Kidney capillary endothelial cell (primary cell): ENCODE measurements around the gene FOXO3.
"Not testable (repeated sequence)": the region's sequence is repeated elsewhere in the genome, so short reads cannot be mapped to it uniquely, and the experiment has no call there.

Experiments
- DNase-seq: peaks from one replicate; pipeline ENCODE4 v3.0.0-alpha.2; 2018; ENCODE audit warnings: low spot score

Gene FOXO3

DNA sequence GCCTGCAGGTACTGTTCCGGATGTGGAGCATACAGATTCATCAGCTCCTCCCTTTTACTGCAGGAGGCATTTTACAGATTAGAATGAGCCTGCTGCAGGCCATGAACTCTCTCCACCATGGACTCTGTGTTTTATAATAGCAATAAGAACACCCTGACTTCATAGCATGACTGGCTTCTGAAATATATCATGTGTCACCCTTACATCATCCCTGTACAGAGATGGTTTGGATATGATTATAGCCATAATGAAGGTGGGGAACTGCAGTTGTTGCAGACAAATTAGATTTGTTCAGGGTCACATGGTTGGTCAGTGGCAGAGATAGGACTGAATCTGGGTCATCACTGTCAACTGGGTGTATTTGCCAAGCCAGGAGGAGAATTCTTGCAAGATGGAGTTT lies 100.7 kb downstream of the FOXO3 start:
- no peak for DNase-seq

DNA sequence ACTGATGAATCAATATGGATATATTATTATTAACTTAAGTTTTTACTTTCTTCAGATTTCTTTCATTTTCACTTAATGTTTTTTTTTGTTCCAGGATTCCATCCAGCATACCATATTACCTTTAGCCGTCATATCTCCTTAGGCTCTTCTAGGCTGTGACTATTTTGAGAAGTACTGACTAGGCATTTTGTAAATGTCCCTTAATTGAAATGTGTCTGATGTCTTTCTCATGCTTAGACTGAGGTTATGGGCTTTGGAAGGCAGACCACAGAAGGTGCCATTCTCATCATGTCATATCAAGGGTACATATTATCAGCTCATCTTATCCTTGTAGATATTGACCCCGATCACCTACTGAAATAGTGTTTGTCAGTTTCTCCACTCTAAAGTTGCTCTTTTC lies 101.3 kb downstream of the FOXO3 start:
- DNase-seq, result no peak

DNA sequence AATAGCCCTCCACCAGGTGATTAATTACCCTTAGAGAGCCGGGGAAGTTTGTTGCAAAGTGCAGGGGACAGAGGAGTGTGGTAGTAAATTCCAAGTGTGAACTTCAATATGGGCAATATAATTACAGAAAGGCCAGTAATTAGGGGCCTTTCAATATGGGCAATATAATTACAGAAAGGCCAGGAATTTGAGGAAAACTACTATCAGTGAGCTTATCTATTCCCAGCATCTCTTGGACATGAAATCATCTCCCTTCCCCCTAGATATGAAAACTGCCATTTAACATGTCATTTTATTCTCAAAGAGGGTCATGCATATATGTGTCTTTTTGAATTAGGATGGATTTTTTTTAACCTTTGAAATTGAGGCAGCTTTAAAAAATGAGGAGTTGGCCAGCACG lies 102.0 kb downstream of the FOXO3 start:
- no peak for DNase-seq

DNA sequence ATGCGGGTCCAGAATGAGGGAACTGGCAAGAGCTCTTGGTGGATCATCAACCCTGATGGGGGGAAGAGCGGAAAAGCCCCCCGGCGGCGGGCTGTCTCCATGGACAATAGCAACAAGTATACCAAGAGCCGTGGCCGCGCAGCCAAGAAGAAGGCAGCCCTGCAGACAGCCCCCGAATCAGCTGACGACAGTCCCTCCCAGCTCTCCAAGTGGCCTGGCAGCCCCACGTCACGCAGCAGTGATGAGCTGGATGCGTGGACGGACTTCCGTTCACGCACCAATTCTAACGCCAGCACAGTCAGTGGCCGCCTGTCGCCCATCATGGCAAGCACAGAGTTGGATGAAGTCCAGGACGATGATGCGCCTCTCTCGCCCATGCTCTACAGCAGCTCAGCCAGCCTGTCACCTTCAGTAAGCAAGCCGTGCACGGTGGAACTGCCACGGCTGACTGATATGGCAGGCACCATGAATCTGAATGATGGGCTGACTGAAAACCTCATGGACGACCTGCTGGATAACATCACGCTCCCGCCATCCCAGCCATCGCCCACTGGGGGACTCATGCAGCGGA lies 102.9 kb downstream of the FOXO3 start:
- DNase-seq, result not testable (repeated sequence)

DNA sequence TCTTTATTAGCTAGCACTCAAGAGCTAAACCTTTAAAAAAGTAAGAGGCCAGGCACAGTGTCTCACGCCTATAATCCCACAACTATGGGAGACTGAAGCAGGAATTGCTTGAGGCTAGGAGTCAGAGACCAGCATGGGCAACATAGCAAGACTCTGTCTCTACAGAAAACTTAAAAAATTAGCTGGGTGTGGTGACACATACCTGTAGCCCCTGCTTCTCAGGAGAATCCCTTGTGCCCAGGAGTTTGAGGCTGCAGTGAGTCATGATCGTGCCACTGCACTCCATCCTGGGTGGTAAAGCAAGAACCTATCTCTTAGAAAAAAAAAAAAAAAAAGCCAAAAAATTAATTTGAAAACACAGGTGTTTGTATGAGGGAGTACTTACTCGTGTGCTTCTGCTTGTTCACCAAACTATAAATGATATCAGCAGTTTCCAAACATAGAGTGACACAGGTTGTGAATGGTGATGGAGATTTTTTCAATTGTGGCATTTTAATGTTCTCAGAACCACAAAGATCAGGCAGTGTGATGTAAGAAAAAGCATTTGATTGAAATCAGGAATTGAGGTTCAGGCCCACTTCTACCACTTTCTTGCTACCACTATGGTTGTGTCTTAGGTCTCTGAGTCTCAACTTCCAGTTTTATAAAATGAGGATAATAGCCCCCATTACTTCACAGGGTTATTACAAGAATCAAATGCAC lies 104.9 kb downstream of the FOXO3 start:
- no peak for DNase-seq

DNA sequence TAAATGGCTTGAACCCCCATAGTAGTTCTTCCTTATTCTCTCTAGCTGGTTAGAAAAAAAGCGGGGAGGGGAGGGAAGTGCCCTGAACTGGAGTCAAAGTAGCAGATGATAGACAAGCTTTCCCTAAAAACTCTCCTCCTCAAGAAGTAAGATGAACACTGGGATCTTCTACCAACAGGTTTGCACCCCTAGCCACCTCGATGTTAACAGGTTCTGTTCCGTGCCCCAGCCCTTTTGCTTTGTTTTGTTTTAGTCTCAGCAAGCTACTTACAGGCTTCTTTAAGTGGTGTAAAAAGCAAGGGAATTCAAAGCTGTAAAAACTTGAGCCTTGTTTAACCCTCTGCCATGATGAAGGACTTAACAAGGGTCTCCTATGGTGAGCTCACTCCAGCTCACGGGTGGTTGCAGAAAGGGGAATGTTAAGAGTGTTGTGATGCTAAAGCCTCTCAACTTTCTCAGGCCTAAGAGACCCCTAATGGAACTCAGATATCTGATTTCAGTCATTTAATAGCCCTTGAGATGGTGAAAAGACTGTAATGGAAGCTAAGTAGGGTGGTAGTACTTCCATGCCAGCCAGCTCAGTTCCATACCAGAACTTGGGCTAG lies 106.0 kb downstream of the FOXO3 start:
- no peak for DNase-seq

GRCh38 chr6:108667993-108668392 lies 107.3 kb downstream of the FOXO3 start:
- no peak for DNase-seq

- no peak for DNase-seq
Observed at GRCh38 chr6:108669673-108670072, 109.0 kb downstream of the FOXO3 start.

DNA sequence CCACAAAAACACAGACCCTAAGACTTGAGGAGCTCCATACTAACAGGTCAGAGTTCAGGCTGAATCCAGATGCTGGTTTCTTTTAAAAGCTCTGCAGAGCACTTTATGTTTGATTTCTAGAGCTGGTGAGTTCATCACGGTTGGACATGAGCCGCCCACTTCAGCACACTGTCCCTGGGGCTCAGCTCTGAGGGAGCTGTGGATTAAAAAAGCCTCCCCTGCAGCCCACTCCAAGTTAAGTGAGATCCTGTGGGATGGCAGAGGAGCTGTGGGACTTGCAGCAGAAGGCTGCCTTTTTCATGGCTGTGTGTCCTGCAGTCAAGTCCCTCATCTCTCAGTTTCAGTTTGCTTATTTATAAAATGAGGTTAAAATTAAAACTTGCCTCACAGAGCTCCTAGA lies 110.5 kb downstream of the FOXO3 start:
- no peak for DNase-seq

DNA sequence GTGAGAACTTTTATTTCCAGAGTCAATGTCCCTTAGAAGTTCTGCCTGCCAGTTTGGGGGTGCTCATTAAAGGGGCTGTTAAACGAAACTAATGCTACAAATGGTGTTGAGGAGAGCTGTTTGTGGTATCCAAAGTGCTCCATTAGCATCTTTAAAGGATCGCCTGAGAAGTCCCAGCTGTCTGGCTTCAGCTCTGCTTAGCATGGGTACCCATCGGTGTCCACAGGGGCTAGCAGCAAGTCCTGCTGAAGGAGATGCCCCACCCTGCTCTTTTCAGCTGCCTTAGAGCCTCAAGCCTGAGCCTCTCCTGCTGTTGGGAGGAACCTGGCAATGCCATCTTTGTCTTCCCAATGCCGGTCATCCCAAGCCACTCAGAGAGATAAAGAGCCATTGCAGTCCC lies 111.1 kb downstream of the FOXO3 start:
- DNase-seq, result no peak

DNA sequence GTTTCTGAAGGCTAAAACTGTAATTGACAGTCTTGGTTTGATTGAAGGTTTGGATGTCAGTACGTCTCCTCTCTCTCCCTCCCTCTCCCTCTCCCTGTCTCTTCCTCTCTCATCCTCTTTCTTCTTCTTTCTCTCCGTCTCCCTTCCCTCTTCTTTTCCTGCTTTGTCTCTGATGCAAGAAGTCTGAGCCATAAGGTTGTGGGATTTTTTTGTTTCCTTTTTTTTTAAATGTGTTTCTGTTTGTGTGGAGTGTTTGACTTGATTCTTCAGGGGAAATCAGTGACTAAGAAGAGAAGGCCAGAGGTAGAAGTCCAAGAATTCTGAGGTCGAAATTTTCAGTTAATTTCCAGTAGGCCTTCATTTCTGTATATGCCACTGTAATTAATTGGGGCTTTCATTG lies 111.9 kb downstream of the FOXO3 start:
- DNase-seq, result no peak

DNA sequence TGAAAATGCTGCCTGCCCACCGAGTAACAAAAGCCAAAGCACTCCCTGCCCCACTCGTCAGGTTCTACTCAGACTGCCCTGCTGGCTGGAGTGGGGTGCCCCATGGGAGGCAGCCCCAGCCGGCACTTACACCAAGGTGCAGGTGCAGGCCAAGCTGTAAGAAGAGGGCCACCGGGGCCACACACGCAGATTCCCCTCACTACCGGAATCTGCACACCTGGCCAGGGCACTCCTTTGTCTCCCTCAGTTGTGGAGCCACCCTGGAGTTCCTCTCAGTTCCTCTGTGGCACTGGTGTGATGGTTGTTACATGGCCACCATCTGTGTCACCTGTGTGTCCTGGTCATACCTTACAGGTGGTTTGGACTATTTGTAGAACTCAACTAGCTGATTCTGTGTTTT lies 112.4 kb downstream of the FOXO3 start:
- DNase-seq, result no peak

- peak; percentile 75 for DNase-seq
Observed at GRCh38 chr6:108673602-108674001, 112.9 kb downstream of the FOXO3 start.

- no peak for DNase-seq
Observed at GRCh38 chr6:108675226-108676200, 114.8 kb downstream of the FOXO3 start.

GRCh38 chr6:108676555-108676954 lies 115.8 kb downstream of the FOXO3 start:
- DNase-seq, result no peak

DNA sequence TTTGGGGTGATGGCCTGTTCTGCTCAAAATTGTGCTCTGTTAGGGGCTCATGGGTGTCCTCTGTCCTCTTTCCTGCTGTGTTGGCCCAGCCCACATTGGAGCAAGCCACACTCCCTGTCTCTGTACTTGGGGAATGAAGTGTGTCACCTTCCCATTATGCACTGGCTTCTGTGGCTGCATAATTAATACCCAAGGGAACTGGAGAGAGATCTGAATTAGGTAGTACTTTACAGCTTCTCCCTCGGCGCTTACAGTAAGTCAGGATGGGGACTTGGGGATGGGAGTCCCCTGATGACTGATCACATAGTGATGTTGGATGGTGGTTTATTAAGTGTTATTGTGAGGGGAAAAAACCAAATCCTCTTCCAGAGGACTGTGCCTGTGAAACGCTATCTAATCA lies 116.6 kb downstream of the FOXO3 start:
- no peak for DNase-seq

- no peak for DNase-seq
Observed at GRCh38 chr6:108677894-108678293, 117.2 kb downstream of the FOXO3 start.

GRCh38 chr6:108680314-108680713 lies 119.6 kb downstream of the FOXO3 start:
- not testable (repeated sequence) for DNase-seq

GRCh38 chr6:108681721-108682120 lies 121.0 kb downstream of the FOXO3 start:
- DNase-seq, result not testable (repeated sequence)

- DNase-seq, result not testable (repeated sequence)
Observed at GRCh38 chr6:108682383-108683119, 121.8 kb downstream of the FOXO3 start.

GRCh38 chr6:108683976-108684375 lies 123.3 kb downstream of the FOXO3 start:
- not testable (repeated sequence) for DNase-seq
